Loucy (cell line): ENCODE measurements around the gene PHF14.

ENCODE experiments used
- EZH2phosphoT487 ChIP-seq: fragments of 200-600 bp; IDR thresholded peaks from 2 replicates; pipeline ENCODE4 v1.6.1; 2018; ENCODE audit warnings: antibody characterized with exemption, mild to moderate bottlenecking, moderate library complexity, borderline replicate concordance
- TF ChIP-seq, protein P1 (sequence below): fragments of 200-600 bp; sonication (generic); conservative IDR thresholded peaks from 2 replicates; pipeline ENCODE4 v1.5.1; 2014; ENCODE audit warnings: mild to moderate bottlenecking, antibody characterized with exemption, low read length

DNA sequence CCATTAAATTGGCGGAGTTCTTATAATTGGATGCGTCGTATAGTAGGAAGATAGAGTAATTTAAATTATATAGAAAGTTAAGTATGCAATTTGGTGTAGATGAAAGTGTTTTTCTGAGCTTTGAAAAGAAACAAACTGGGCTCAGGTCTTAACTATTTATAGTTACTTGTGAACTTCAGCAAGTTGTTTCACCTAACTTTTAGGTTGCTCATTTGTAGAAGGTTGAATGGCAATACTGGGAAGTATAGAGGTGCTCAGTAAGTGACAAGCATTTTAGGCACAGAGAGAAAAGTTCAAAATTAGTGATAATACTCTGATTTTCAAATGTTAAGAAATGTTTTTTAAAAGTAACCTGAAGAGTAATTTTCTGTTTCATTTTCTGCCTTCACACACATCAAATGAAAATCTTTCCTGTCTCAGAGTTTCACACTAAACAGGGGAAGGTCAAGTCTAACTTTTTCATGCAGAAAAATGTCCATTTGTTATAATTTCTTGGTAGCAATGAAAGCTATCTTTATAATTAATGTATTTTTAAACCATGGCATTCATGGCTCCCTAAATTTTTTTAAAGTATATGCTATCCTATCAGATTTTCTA is 146.5 kb downstream of the PHF14 start:
- TF ChIP-seq, protein P1, sequence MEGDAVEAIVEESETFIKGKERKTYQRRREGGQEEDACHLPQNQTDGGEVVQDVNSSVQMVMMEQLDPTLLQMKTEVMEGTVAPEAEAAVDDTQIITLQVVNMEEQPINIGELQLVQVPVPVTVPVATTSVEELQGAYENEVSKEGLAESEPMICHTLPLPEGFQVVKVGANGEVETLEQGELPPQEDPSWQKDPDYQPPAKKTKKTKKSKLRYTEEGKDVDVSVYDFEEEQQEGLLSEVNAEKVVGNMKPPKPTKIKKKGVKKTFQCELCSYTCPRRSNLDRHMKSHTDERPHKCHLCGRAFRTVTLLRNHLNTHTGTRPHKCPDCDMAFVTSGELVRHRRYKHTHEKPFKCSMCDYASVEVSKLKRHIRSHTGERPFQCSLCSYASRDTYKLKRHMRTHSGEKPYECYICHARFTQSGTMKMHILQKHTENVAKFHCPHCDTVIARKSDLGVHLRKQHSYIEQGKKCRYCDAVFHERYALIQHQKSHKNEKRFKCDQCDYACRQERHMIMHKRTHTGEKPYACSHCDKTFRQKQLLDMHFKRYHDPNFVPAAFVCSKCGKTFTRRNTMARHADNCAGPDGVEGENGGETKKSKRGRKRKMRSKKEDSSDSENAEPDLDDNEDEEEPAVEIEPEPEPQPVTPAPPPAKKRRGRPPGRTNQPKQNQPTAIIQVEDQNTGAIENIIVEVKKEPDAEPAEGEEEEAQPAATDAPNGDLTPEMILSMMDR, result no peak
- no peak for TF ChIP-seq EZH2phosphoT487
